H1 (cell line): ENCODE measurements around the gene STAT3.

Source experiments
- BRCA1 ChIP-seq: IDR thresholded peaks from 2 replicates; pipeline ENCODE4 v1.6.1; 2012; ENCODE audit warnings: low read depth, low read length, improper control_type of control experiment
- HDAC2 ChIP-seq, 2 experiments: fragments of 300-600 bp in 1 of 2; sonication (generic) in 1 of 2; IDR thresholded peaks; 2 replicates each; pipeline ENCODE4 v1.6.1; 2011 to 2012; ENCODE audit warnings: low read depth in 2 of 2, low read length in 2 of 2, mild to moderate bottlenecking in 2 of 2, moderate library complexity in 2 of 2, borderline replicate concordance in 1 of 2, inconsistent platforms in 1 of 2
- POLR2A ChIP-seq, 2 experiments: IDR thresholded peaks; 1 replicate in 1 of 2; 2 replicates in 1 of 2; pipeline ENCODE4 v1.6.1; 2011; ENCODE audit warnings: low read depth in 2 of 2, low read length in 2 of 2, mild to moderate bottlenecking in 2 of 2; ENCODE audit errors: control extremely low read depth in 1 of 2
- POLR2AphosphoS5 ChIP-seq: IDR thresholded peaks from 2 replicates; pipeline ENCODE4 v1.6.1; 2011; ENCODE audit warnings: low read depth, low read length
- POU5F1 ChIP-seq: IDR thresholded peaks from 2 replicates; pipeline ENCODE4 v1.6.1; 2011; ENCODE audit warnings: low read depth, mild to moderate bottlenecking, low read length, moderate library complexity
- SRF ChIP-seq: IDR thresholded peaks from 2 replicates; pipeline ENCODE4 v1.6.1; 2011; ENCODE audit warnings: mild to moderate bottlenecking, low read depth, low read length, moderate library complexity
- TAF1 ChIP-seq: IDR thresholded peaks from 2 replicates; pipeline ENCODE4 v1.6.1; 2011; ENCODE audit warnings: mild to moderate bottlenecking, low read depth, low read length
- TBP ChIP-seq: IDR thresholded peaks from 2 replicates; pipeline ENCODE4 v1.6.1; 2011; ENCODE audit warnings: low read depth, low read length, improper control_type of control experiment
- TF ChIP-seq, protein P1 (sequence below), 3 experiments: IDR thresholded peaks; 1 replicate in 2 of 3; 2 replicates in 1 of 3; pipeline versions ENCODE4 v1.5.1 to v1.6.1; 2011; ENCODE audit warnings: low read length in 3 of 3, mild to moderate bottlenecking in 3 of 3, inconsistent platforms in 2 of 3, low read depth in 1 of 3, moderate library complexity in 1 of 3; ENCODE audit not compliant: insufficient read depth in 1 of 3; ENCODE audit errors: control extremely low read depth in 1 of 3
- TF ChIP-seq, protein P2 (sequence below): IDR thresholded peaks from 2 replicates; pipeline ENCODE4 v1.6.1; 2011; ENCODE audit warnings: low read length, improper control_type of control experiment
- TF ChIP-seq, protein P3 (sequence below): IDR thresholded peaks from 2 replicates; pipeline ENCODE4 v1.6.1; 2012; ENCODE audit warnings: inconsistent platforms

DNA sequence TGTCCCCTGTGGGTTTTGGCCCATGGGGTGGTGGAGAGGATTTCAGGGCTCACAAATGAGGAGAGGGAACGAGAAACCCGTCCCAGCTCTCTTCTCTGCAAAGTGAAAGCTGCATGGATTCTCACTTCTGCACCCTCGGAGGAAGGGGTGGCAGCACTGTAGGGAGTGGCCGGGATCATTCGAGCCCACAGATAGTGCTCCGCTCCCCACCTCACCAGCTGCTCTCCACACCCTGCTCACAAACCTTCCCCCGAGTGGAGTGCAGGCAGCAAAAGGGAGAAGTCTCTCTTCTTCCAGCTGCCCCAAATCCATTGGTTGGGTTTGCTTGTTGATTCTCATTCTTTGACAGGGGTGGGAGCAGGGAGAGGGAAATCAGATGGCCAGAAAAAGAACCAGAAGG is 79.8 kb downstream of the STAT3 start:
- TF ChIP-seq, protein P1, sequence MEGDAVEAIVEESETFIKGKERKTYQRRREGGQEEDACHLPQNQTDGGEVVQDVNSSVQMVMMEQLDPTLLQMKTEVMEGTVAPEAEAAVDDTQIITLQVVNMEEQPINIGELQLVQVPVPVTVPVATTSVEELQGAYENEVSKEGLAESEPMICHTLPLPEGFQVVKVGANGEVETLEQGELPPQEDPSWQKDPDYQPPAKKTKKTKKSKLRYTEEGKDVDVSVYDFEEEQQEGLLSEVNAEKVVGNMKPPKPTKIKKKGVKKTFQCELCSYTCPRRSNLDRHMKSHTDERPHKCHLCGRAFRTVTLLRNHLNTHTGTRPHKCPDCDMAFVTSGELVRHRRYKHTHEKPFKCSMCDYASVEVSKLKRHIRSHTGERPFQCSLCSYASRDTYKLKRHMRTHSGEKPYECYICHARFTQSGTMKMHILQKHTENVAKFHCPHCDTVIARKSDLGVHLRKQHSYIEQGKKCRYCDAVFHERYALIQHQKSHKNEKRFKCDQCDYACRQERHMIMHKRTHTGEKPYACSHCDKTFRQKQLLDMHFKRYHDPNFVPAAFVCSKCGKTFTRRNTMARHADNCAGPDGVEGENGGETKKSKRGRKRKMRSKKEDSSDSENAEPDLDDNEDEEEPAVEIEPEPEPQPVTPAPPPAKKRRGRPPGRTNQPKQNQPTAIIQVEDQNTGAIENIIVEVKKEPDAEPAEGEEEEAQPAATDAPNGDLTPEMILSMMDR (IDR thresholded peaks at IDR 0.05; ENCODE audit: control extremely low read depth in 1 of 3, insufficient read depth in 1 of 3, low read depth in 1 of 3, low read length in 3 of 3), result no peak
- TF ChIP-seq SRF (no peak), TBP (no peak), POLR2A (IDR thresholded peaks at IDR 0.05; ENCODE audit: control extremely low read depth in 1 of 2, low read depth in 2 of 2, low read length in 2 of 2) (no peak), BRCA1 (no peak), POU5F1 (no peak), TAF1 (no peak), POLR2AphosphoS5 (no peak), HDAC2 (IDR thresholded peaks at IDR 0.05; ENCODE audit: borderline replicate concordance in 1 of 2, low read depth in 2 of 2, low read length in 2 of 2) (no peak)
- TF ChIP-seq, protein P2, sequence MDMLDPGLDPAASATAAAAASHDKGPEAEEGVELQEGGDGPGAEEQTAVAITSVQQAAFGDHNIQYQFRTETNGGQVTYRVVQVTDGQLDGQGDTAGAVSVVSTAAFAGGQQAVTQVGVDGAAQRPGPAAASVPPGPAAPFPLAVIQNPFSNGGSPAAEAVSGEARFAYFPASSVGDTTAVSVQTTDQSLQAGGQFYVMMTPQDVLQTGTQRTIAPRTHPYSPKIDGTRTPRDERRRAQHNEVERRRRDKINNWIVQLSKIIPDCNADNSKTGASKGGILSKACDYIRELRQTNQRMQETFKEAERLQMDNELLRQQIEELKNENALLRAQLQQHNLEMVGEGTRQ, result no peak
- TF ChIP-seq, protein P3, sequence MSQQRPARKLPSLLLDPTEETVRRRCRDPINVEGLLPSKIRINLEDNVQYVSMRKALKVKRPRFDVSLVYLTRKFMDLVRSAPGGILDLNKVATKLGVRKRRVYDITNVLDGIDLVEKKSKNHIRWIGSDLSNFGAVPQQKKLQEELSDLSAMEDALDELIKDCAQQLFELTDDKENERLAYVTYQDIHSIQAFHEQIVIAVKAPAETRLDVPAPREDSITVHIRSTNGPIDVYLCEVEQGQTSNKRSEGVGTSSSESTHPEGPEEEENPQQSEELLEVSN, result no peak
